ENCODE results near the gene C14orf180. TPM values are rescaled to one million over a fixed set of nuclear protein-coding genes. Genes with fewer than 3 reads are reported as not detected.

Gene C14orf180
- total RNA-seq, 1 donor from 2014 or later, result not detected

GRCh38 chr14:104610749-104611310 lies 31.3 kb downstream of the C14orf180 start:
- no peak for FAIRE-seq
- Histone ChIP-seq H3K4me2 (ENCODE audit: low read length) (no peak overlapping the region), H3K9me3 (ENCODE audit: insufficient read depth, low read depth, low read length) (no peaks in the 10 kb centered on the region), H3K4me3 (ENCODE audit: insufficient read depth, low read depth, low read length) (no peak overlapping the region), H3K27ac (ENCODE audit: low read depth, low read length) (no peak overlapping the region), H3K27me3 (ENCODE audit: insufficient read depth, low read length) (peaks cover 4% of the 10 kb centered on the region), H3K36me3 (ENCODE audit: insufficient read depth, low read length) (no peaks in the 10 kb centered on the region), H3K9ac (ENCODE audit: low read length) (no peak overlapping the region), H2AFZ (ENCODE audit: low read depth, low read length) (no peak overlapping the region), H4K20me1 (ENCODE audit: insufficient read depth, low read length) (no peaks in the 10 kb centered on the region), H3K79me2 (ENCODE audit: insufficient read depth, low read length) (no peaks in the 10 kb centered on the region), H3K4me1 (ENCODE audit: insufficient read depth, low read length) (no peaks in the 10 kb centered on the region)
- Mint-ChIP-seq H3K27me3 (ENCODE audit: low read depth, unreplicated experiment) (peaks cover 73% of the 10 kb centered on the region), H3K36me3 (ENCODE audit: low read depth, unreplicated experiment) (no peaks in the 10 kb centered on the region), H3K4me3 (ENCODE audit: unreplicated experiment) (no peak overlapping the region), H3K9me3 (ENCODE audit: unreplicated experiment) (peaks cover 2% of the 10 kb centered on the region), H3K27ac (ENCODE audit: unreplicated experiment) (no peak overlapping the region), H3K4me1 (ENCODE audit: low read depth, unreplicated experiment) (no peaks in the 10 kb centered on the region)
- DNase-seq (ENCODE audit: low read depth), result no peak
- no peak for TF ChIP-seq CTCF (IDR thresholded peaks at IDR 0.05; ENCODE audit: insufficient read depth, low read depth, low read length)
- no peak for TF ChIP-seq EZH2 (IDR thresholded peaks at IDR 0.05; ENCODE audit: insufficient read depth, low read length)

- H3K36me3 Mint-ChIP-seq (ENCODE audit: low read depth, unreplicated experiment), result no peaks in the 10 kb centered on the region
Measured at GRCh38 chr14:104611881-104612280, 32.3 kb downstream of the C14orf180 start.

More at GRCh38 chr14:104611881-104612280, 32.3 kb downstream of the C14orf180 start:
- H2AFZ ChIP-seq (ENCODE audit: low read depth, low read length), result no peak overlapping the region
- H3K9me3 ChIP-seq (ENCODE audit: insufficient read depth, low read depth, low read length), result no peaks in the 10 kb centered on the region
- no peak overlapping the region for H3K27ac ChIP-seq (ENCODE audit: low read depth, low read length)
- Mint-ChIP-seq H3K27me3 (ENCODE audit: low read depth, unreplicated experiment) (peaks cover 67% of the 10 kb centered on the region), H3K4me1 (ENCODE audit: low read depth, unreplicated experiment) (no peaks in the 10 kb centered on the region), H3K27ac (ENCODE audit: unreplicated experiment) (no peak overlapping the region), H3K4me3 (ENCODE audit: unreplicated experiment) (no peak overlapping the region), H3K9me3 (ENCODE audit: unreplicated experiment) (peaks cover 2% of the 10 kb centered on the region)
- no peaks in the 10 kb centered on the region for H3K4me1 ChIP-seq (ENCODE audit: insufficient read depth, low read length)
- no peaks in the 10 kb centered on the region for H4K20me1 ChIP-seq (ENCODE audit: insufficient read depth, low read length)
- no peak overlapping the region for H3K9ac ChIP-seq (ENCODE audit: low read length)
- FAIRE-seq (no peak), DNase-seq (ENCODE audit: low read depth) (no peak)
- H3K27me3 ChIP-seq (ENCODE audit: insufficient read depth, low read length), result peaks cover 1% of the 10 kb centered on the region
- H3K4me2 ChIP-seq (ENCODE audit: low read length), result no peak overlapping the region
- no peaks in the 10 kb centered on the region for H3K79me2 ChIP-seq (ENCODE audit: insufficient read depth, low read length)
- TF ChIP-seq EZH2 (IDR thresholded peaks at IDR 0.05; ENCODE audit: insufficient read depth, low read length), result no peak
- TF ChIP-seq CTCF (IDR thresholded peaks at IDR 0.05; ENCODE audit: insufficient read depth, low read depth, low read length), result no peak
- H3K36me3 ChIP-seq (ENCODE audit: insufficient read depth, low read length), result no peaks in the 10 kb centered on the region
- no peak overlapping the region for H3K4me3 ChIP-seq (ENCODE audit: insufficient read depth, low read depth, low read length)

All from astrocyte (in vitro differentiated cells and primary cell).